SIG-M5 (cell line): ENCODE measurements around the gene CLSTN1.

Experiments
- DNase-seq: peaks from one replicate; lab custom pipeline; 2025; lab: John Stamatoyannopoulos, UW

The CLSTN1 gene

DNA sequence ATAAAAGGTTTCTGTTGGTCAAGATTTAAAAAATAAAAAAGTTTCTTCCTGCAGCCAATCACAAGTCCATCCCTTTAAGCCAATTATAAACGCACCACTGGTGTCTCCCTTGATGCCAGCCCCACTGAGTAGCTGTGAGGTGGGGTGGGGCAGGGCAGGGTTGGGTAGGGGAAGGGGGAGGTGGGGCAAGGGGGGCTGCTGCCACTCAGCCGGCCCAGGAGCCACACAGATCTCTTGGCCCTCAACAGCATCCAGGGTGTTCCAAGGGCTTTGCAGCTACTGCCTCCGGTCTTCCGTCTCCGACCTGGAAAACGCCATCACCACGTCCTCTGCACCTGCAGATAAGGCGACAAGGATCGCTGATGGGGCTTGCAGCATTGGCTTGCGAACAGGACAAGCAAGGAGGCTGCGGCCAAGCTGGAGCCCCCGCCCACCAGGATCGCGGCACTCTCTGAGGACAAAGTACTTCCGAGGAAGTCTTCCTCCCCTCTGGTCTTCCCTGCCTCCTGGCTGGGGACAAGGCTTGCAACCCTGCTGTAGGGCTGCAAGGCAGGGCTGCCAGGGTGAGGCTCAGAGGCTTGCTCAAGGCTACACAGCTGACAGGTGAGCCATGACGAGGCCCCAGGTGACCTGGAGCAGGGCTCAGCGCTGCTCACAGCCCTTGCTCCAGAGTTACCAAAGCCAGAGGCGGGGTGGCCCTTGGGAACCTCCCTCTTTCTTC is 26.8 kb upstream of the CLSTN1 start:
- no peak for DNase-seq

DNA sequence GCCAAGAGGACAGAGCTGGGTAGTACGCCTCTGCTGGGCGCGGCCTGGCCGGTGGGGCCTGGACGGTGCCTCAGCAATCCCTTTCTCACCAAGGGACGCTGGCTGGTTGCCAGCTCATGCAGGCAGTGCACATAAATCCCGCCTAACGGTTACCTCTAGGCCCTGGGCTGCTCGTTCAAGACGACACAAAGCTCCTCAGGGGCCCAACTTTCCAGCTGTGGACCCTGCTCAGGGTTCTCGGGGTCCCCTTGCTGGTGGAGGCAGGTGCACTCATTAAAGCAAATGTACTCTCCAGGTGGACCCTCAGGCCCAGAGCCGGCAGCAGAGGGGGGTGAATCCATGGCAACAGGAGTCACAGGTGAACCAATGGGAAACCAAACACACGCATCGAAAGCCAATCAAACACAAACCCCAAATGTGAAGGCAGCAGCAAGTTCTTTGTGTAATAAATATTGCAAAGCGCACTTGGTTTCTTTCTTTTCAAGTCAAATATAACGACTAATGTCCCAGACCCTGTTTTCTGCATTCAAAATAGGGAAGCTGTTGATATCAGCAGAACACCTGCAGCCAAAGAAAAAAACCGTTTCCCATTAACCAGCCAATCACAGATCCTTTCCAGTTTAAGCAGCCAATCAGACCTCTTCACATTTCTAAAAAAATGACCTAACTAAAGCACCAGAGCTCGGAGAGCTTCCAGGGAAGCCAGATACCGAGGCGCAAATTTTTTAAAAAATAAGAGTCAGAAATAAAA is 26.1 kb upstream of the CLSTN1 start:
- no peak for DNase-seq

DNA sequence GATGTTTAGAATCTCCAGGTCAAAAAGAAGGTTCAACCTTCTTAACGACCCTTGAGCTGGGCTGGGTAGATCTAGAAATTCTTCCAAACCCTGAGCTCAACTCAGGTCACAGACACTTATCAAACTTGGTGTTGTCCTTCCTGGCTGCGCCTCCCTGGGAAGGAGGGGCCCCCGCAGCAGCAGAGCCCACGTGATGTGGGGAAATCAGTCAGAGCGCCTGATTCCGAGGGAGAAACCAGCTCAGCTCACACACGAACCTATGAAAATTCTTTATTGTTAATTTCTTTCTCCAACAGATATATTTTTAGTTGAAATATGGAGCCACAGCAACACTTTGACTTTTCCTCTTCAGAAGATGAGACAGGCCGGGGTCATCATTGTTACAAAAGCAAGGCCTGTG is 24.3 kb upstream of the CLSTN1 start:
- no peak for DNase-seq

DNA sequence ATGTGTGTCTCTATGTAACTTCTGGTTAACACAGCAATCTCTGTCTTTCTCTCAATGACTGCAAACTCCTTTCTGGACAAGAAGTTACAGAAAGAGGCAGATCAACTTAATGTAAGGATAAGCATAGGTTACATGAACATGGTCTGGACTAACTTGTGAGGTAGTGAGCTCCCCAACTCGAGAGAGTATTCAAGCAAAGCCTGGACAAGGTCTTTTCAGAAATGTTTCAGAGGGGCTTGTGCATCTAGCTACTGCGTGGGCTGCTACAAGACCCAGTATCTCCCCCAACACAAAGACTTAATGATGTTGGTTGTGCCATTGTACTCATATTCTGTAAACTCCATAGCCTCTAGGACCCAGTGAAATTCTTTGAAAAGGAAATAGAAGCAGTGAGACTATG is 23.5 kb upstream of the CLSTN1 start:
- no peak for DNase-seq

DNA sequence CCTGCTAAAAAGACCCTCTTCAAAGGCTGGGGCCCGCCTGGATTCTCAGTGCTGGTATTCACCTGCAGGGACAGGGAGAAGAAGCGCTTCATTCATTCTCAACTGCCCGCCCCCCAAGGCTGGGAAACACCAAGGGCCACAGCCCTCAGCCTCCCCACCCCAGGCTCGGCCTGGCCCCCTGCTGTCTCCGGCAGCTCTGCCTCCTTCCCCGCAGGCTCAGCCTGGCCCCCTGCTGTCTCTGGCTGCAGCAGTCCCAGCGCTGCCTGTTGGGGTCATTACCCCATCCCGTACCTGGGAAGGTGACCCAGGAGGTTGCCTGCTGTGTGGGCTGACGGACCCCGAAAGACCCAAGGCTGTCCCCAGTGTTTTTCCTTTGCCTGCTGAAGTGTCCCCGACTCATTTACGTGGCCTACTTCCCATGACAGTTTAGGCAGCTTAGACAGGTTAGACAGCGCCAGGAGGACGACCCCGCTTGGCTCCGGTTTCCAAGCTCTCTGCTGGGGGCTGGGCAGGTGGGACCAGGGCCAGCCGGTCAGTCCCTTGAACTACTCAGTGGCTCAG is 22.9 kb upstream of the CLSTN1 start:
- no peak for DNase-seq

DNA sequence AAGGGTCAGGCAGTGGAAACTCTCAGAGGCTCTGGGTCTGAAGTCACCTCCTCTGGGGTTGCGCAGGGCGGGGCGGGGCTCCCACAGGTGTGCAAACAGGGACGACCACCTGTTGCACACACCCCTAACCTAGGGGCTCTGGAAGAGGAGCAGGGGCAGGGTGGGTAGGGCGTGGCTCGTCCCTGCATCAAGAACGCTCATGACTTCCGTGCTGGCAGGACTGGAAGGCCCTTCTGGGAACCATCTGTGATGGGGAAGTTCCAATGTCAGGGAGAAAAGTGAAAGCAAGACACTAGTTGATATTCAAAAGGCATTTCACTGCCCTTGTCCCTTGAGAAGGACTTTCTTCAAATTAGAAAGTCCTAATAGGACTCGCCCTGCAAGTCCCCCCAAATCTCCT is 22.1 kb upstream of the CLSTN1 start:
- no peak for DNase-seq

DNA sequence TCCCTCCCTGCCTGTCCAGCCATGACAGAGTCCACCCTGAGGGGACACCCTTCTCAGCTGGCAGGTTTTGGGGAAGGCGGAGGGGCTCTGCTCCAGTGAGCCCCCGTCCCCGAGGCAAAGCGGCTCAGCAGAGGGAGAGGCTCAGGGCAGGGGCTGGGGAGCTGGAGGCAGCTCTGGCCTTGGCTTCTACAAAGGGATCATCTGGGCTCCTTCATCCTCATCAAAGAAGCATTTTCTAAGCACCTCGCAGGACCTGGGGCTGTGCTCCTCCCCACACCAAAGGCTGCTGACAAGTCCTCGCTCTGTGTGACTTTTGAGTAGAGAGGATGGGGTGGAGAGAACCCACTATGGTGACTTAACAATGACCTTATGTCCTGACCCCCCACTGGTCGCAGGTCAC is 21.0 kb upstream of the CLSTN1 start:
- DNase-seq = no peak

DNA sequence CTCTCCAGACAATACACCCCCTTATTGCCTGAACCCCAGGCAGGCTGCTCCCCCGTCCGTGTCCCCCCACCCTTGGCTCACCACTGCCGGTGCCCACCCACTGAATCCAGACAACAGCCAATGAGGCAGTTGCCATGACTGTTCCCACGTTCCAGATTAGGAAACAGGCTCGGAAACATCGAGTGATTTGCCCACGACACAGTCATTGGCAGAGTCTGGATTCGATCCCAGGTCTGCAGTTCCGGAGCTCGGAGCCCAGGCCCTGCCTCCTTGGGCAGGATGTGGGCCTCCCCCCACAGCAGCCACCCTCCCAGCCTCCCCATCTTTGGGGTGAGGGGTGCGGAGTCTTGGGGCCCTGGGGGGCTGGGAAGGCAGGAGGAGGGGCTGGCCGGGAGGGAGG is 20.3 kb upstream of the CLSTN1 start:
- DNase-seq = no peak

DNA sequence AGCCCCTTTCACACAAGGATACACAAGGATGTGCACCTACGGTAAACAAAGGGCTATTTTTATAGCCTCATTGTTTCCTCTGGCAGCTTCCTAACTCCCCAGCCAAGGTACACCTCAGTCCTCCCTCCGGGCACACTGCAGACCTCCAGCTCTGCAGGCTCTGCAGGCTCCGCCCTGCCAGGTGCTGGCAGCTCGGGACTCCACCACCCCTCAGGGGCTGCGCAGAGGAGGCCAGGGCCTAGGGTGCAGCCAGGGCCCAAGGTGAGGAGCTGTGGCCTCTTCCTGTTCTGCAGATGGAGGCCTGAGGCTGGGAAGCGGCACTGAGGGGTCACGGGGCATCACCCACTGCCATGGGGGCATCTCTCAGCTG is 19.8 kb upstream of the CLSTN1 start:
- no peak for DNase-seq

DNA sequence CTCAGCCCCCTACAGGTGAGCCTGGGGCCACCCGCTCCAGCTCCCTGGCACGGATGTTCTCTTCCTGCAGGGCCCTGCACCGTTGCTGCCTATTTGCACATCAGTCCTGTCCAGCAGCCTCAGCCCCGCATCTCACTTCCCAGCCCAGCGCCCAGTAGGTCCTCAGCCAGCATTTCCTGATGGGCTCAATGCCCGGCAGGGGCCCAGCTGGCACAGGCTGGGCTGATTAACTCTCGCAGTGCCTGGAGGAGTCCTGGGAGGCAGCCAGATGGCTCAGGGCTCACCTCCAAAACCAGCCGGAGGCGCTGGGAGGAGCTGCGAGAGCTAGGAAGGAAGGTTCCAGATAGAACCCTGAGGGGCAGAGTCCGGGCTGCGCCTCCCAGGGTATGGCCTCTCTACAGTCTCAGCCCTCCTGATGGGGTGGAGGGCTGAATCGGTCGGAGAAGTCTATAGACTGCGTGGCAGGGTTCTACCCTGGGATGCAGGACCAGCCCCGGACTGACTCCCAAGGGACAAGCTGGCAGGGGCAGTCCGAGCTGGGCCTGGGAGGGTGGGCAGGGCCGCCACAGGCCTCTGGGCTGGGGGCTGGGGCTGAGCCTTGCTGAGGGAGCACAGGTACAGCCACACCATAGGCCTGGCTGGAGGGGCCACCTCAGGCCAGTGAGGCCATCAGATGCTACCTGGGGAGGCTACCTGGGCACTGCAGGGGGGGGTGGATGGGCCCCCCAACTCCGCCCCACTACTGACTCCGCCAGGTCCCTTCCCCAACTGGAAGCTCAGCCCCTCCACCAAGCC is 19.2 kb upstream of the CLSTN1 start:
- DNase-seq = no peak

DNA sequence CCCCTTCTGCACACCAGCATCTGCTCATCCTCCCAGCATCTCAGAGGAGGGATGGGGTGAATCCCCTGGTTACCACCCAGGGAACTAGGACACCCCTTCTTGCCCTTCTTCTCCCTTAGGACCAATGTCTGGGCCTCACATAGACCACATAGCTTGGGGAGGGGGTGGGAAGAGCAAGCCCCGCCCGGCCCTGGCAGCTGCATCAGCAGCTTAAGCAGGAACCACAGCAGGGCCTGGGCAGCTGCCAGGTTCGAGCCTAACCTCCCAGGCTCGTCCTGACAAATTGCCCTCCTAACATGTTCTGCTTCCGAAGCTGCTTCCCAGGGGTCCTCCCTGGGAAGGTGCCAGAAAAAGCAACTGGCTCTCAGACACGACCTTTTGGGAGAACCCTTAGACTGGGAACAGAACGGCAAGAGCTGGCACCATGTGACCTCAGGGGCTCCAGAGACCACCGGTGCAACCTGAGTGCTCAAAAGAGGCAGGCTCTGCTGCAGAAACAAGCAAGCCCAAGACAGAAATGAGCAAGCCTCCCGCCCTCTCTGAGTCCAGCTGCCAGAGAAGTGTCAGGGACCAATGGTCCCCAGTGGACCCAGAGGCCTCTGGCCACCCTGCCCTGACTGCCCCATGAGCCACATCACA is 18.4 kb upstream of the CLSTN1 start:
- no peak for DNase-seq

DNA sequence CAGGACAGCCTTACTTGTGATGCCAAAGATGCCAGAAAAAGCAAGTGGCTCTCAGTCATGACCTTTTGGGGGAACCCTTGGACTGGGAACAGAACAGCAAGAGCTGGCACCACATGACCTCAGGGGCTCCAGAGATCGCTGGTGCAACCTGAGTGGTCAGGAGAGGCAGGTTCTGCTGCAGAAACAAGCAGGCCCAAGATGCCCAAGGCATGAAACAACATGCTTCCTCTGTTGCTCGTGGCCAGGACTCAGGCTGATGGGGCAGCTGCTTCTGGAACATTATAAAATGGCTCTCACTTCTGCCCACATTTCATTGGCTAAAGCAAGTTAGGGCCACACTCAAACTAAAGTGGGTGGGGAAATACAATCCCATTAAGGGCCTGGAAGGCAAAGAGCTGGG is 17.7 kb upstream of the CLSTN1 start:
- no peak for DNase-seq

DNA sequence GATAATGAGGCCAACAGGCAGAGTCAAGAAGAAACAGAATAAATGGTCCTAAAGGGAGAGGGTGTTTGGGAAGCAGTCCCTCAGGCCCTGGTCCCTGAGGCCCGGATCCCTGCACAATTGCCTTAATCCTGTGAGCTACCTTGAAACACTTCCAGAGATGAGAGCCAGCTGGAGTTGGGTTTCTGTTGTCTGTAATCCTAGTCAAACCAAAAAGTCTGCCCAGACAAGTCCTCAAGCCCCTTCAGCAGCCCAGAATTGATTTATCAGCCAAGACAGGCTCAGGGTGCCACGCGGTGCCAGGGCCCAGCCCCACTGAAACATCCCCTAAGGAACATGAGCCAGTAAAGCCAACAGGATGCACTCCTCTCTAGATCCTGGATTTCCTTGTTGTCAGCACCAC is 16.4 kb upstream of the CLSTN1 start:
- no peak for DNase-seq

DNA sequence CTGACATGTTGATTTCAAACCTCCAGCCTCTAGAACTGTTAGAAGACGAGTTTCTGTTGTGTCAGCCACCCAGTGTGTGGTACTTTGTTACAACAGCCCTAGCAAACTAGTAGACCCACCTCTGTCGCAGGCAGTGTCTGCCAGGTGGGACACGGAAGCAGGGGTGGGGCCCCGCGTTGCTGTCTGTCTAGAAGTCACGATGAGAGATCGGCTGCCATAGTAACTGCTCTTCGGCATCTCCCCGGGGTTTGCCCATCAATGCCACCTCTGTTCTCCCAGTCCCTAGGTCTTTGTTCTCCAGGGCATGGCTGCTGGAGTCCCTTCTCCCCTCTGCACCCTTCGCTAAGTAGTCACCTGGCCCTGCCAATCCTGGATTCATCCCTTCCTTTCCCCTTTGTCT is 15.2 kb upstream of the CLSTN1 start:
- DNase-seq = no peak

DNA sequence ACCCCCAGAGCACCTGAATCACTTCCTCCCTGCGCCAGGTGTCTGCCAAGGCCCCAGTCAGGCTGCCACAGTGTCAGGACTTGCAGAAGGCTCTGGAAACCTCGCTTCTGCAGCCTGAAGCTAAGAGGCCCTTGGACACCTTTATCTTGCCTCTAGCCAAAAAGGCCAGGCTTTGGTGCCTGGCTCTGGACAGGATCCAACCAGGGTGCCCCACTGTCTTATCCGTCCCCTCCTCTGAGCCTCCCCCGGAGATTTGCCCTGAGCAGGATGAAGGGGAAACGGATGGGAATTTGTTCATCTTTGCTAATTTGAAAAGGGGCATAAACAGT is 12.8 kb upstream of the CLSTN1 start:
- DNase-seq = no peak

DNA sequence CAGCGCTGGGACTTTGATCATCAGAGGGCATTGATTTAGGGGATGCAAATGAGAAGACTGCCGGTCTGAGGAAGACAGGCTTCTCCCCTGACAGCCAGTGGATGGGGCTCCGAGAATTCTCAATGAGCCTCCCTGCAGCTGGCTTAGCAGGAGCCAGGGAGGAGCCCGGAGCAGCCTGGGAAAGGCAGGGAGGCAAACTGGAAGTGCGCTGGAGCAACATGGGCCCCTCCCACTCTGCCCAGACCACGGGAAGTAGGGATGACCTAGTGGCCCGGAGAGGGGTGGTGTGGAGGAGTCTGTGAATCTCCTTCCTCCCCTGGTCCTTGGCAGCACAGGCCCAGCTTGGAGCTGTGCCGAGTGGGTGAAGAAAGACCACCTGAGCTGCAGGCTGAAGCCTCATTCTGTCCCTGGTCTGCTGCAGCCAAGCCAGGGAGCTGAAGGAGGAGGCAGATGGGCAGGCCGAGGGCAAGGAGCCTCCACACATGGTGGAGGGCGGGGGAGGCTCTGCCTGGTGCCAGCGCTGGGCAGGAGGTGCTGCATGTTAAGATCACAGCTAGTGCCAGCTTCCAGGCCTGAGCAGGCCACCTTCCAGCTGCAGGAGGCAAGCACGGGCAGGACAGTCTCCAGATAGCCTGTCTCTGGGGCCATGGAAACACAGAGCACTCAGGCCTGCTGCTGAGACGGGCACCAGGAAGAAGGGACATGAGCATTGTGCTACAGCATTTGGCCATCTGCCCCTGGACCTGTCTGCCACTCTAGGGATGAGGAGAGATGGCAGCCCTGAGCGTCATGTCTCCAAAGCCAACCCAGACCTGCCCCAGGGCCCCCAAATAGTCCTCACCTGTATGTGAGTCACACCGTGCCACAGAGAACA is 12.2 kb upstream of the CLSTN1 start:
- no peak for DNase-seq

DNA sequence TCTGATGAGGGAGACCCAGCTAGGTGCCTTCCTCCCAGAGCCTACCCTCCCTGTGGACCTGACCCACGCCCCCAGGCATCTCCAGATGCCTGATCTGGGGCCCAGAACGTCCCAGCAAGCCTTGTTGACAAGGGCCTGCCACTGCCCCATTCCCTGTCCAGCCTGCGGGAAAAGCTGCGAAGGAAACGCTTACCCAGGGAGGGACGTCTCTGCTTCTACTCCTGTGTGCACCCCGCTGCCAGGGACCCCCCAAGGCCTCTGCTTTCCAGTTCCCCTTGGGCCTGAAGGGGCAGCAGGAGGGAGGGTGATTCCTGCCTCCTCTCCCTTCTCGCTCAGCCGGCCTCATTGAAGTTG is 11.6 kb upstream of the CLSTN1 start:
- no peak for DNase-seq

DNA sequence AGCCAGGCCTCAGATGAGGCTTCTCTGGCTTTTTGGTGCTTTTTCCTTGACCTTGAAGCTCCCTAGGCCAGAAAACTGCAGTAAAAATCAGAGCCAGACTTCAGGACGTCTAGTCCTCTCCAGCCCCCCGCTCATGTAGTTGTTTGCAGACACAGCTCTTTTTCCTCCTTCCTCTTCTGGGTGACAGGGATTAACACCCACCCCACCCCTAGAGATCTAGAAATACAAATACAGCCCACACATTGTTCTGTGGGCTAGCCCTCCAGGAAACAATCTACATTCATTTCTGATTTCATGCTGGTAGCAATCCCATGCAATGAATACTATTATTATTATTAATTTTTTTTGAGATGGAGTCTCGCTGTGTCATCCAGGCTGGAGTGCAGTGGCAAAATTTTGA is 9.9 kb upstream of the CLSTN1 start:
- no peak for DNase-seq

DNA sequence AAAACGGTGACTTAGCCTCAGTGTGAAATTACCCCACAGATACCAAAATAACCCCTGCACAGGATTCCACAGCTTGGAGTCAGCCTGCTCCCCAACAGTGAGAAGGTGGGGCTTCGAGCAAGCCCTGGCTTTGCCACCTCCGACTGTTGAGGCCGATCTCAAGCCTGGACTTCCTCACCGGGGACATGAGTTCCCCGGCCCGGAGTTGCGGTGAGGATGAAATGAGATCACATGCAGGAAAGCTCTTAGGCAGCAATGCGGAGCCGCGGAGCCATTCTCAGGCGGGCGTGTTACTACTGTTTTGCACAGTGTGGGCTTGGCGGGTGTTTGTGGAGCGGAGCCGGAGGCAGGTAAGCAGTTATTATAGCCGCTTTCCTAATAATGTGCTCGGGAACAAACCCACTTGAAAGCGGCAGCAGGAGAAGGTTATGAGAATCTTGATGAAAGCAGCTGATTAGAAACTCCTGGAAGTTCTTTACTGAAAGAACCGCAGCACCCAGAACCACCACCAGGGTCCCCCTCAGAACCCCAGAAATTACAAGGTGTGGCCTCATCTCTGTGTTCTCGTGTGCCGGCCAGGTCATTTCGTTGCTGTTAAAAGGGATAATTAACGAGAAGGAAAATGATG is 3.9 kb upstream of the CLSTN1 start:
- no peak for DNase-seq

DNA sequence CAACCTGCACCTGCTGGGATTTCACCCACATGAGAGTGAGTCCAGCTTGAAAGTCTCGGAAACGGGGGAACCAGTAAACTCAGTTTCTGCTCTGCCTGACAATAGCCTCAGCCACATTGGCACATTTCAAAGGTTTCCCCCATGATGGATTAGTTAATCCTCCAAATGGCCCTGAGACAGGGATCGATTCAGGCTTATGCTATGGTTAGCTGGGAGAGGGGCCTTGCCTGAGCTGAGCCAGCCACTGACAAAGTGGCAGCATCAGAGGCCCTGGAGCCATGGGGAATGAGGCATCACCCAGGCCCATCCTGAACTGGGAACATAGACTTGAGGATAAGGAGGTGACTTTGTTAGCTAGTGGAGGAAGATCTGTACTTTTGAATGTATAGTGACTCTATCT is 2.9 kb upstream of the CLSTN1 start:
- no peak for DNase-seq

DNA sequence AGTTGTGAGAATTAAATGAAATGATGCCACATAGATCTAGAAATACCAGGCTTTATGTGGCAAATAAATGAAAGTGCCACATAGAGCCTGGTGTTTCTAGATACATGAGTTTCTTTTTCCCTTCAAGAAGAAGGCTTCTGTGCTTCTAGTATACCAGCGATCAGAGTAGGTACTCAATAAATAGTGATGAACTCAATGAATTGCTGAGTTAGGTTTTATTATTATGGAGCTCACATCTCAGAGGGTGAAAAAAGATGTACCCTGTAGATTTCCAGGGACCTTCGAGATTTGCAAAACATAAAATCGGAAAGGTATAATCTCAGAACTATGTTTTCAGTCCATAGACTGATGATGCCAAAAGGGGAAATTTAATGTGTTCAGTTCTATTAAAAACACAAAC is 2.3 kb upstream of the CLSTN1 start:
- DNase-seq = no peak
